ENCODE results near the gene SPTLC2. TPM values are rescaled to one million over a fixed set of nuclear protein-coding genes. Genes with fewer than 3 reads are reported as not detected.

The SPTLC2 gene
- total RNA-seq, 1 donor from 2014 or later: 12.3 TPM

DNA sequence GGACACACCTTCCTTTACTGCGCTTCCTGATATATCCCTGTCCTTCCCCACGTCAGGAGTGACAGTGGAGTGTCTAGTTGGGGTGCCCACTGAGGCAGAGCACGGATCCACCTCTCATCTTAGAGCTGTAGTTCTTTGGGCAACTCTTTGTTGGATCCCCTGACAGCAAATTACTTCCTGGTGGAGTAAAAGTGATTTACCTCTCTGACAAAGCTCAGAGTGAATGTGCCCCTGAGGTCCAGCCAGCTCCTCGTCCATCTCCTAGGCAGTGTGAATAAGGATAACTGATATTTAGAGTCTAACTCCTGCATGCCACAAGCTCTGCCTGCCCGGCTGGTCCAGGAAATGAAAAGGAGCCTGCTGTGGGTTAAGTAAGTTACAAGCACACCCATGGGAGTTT lies 142.5 kb downstream of the SPTLC2 start:
- H3K79me2 ChIP-seq (ENCODE audit: low read depth): no peaks in the 10 kb centered on the region
- H3K4me1 ChIP-seq: peaks cover 2% of the 10 kb centered on the region
- TF ChIP-seq EZH2 (IDR thresholded peaks at IDR 0.05) (no peak), EZH2phosphoT487 (IDR thresholded peaks at IDR 0.05) (no peak)
- TF ChIP-seq, protein P1, sequence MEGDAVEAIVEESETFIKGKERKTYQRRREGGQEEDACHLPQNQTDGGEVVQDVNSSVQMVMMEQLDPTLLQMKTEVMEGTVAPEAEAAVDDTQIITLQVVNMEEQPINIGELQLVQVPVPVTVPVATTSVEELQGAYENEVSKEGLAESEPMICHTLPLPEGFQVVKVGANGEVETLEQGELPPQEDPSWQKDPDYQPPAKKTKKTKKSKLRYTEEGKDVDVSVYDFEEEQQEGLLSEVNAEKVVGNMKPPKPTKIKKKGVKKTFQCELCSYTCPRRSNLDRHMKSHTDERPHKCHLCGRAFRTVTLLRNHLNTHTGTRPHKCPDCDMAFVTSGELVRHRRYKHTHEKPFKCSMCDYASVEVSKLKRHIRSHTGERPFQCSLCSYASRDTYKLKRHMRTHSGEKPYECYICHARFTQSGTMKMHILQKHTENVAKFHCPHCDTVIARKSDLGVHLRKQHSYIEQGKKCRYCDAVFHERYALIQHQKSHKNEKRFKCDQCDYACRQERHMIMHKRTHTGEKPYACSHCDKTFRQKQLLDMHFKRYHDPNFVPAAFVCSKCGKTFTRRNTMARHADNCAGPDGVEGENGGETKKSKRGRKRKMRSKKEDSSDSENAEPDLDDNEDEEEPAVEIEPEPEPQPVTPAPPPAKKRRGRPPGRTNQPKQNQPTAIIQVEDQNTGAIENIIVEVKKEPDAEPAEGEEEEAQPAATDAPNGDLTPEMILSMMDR (IDR thresholded peaks at IDR 0.05): no peak
- no peaks in the 10 kb centered on the region for H3K36me3 ChIP-seq
- peaks cover 8% of the 10 kb centered on the region for H3F3A ChIP-seq (ENCODE audit: low read depth)
- H3K27me3 ChIP-seq: no peaks in the 10 kb centered on the region
- H3K9ac ChIP-seq: no peak overlapping the region
- H3K36me3 Mint-ChIP-seq: peaks cover 5% of the 10 kb centered on the region
- no peaks in the 10 kb centered on the region for H4K20me1 ChIP-seq (ENCODE audit: low read depth)
- H3K4me3 Mint-ChIP-seq: no peak overlapping the region
- H3K27ac ChIP-seq: no peak overlapping the region
- H3K9me3 Mint-ChIP-seq: no peaks in the 10 kb centered on the region
- H3K27ac Mint-ChIP-seq: no peak overlapping the region
- H3K27me3 Mint-ChIP-seq (ENCODE audit: insufficient read depth, low read depth): peaks cover 8% of the 10 kb centered on the region
- H3K4me1 Mint-ChIP-seq: no peaks in the 10 kb centered on the region
- H3K9me3 ChIP-seq (ENCODE audit: low read depth): no peaks in the 10 kb centered on the region
- no peak for DNase-seq (ENCODE audit: low spot score)
- no peak overlapping the region for H2AFZ ChIP-seq (replicated peaks)
- H3K4me3 ChIP-seq: no peak overlapping the region
- no peak overlapping the region for H3K4me2 ChIP-seq

- Mint-ChIP-seq H3K4me1 (no peaks in the 10 kb centered on the region), H3K9me3 (no peaks in the 10 kb centered on the region), H3K4me3 (no peak overlapping the region), H3K27ac (peak overlapping the region; percentile 63), H3K36me3 (peaks cover 19% of the 10 kb centered on the region), H3K27me3 (ENCODE audit: insufficient read depth, low read depth) (peaks cover 6% of the 10 kb centered on the region)
- Histone ChIP-seq H3K4me3 (no peak overlapping the region), H3K36me3 (no peaks in the 10 kb centered on the region), H4K20me1 (ENCODE audit: low read depth) (no peaks in the 10 kb centered on the region), H2AFZ (replicated peaks) (no peak overlapping the region), H3F3A (ENCODE audit: low read depth) (peaks cover 9% of the 10 kb centered on the region), H3K4me2 (no peak overlapping the region), H3K27ac (no peak overlapping the region), H3K9ac (no peak overlapping the region), H3K9me3 (ENCODE audit: low read depth) (no peaks in the 10 kb centered on the region), H3K4me1 (peaks cover 2% of the 10 kb centered on the region), H3K27me3 (no peaks in the 10 kb centered on the region), H3K79me2 (ENCODE audit: low read depth) (no peaks in the 10 kb centered on the region)
- no peak for DNase-seq (ENCODE audit: low spot score)
- TF ChIP-seq EZH2phosphoT487 (IDR thresholded peaks at IDR 0.05) (no peak), EZH2 (IDR thresholded peaks at IDR 0.05) (no peak)
- TF ChIP-seq, protein P1 (IDR thresholded peaks at IDR 0.05): no peak
Measured at GRCh38 chr14:77470224-77470870, 146.1 kb downstream of the SPTLC2 start.

GRCh38 chr14:77469539-77469938 lies 146.9 kb downstream of the SPTLC2 start:
- peak overlapping the region; percentile 29 for H3K27ac ChIP-seq
- no peak overlapping the region for H3K27ac Mint-ChIP-seq
- peaks cover 4% of the 10 kb centered on the region for H3K36me3 ChIP-seq
- no peaks in the 10 kb centered on the region for H3K9me3 ChIP-seq (ENCODE audit: low read depth)
- no peak overlapping the region for H2AFZ ChIP-seq (replicated peaks)
- no peaks in the 10 kb centered on the region for H3K79me2 ChIP-seq (ENCODE audit: low read depth)
- H4K20me1 ChIP-seq (ENCODE audit: low read depth): no peaks in the 10 kb centered on the region
- no peaks in the 10 kb centered on the region for H3K9me3 Mint-ChIP-seq
- TF ChIP-seq EZH2 (IDR thresholded peaks at IDR 0.05) (no peak), EZH2phosphoT487 (IDR thresholded peaks at IDR 0.05) (no peak)
- TF ChIP-seq, protein P1 (IDR thresholded peaks at IDR 0.05): no peak
- H3K27me3 Mint-ChIP-seq (ENCODE audit: insufficient read depth, low read depth): peaks cover 5% of the 10 kb centered on the region
- no peak for DNase-seq (ENCODE audit: low spot score)
- H3K4me1 ChIP-seq: peaks cover 2% of the 10 kb centered on the region
- no peak overlapping the region for H3K4me3 ChIP-seq
- peaks cover 9% of the 10 kb centered on the region for H3F3A ChIP-seq (ENCODE audit: low read depth)
- no peaks in the 10 kb centered on the region for H3K4me1 Mint-ChIP-seq
- no peak overlapping the region for H3K4me2 ChIP-seq
- peaks cover 24% of the 10 kb centered on the region for H3K36me3 Mint-ChIP-seq
- no peak overlapping the region for H3K4me3 Mint-ChIP-seq
- no peak overlapping the region for H3K9ac ChIP-seq
- H3K27me3 ChIP-seq: no peaks in the 10 kb centered on the region
